HepG2 (cell line): ENCODE measurements around the gene TLN1. TPM values are rescaled to one million over a fixed set of nuclear protein-coding genes. Genes with fewer than 3 reads are reported as not detected.

ENCODE experiments used
- AKAP8 ChIP-seq: sonication (generic); formaldehyde crosslinking; IDR thresholded peaks from 2 replicates; pipeline ENCODE4 v1.5.1; 2020; ENCODE audit warnings: mild to moderate bottlenecking, missing genetic modification reagents
- CREM ChIP-seq, 2 experiments: sonication (generic) in 1 of 2; formaldehyde crosslinking in 1 of 2; IDR thresholded peaks; 2 replicates each; pipeline versions ENCODE4 v1.4.0 to v1.6.1; 2016 to 2020; ENCODE audit warnings: antibody characterized with exemption in 1 of 2, mild to moderate bottlenecking in 1 of 2, missing genetic modification reagents in 1 of 2
- MAFF ChIP-seq: IDR thresholded peaks from 2 replicates; pipeline ENCODE4 v1.6.1; 2011; ENCODE audit warnings: low read depth, low read length, improper control_type of control experiment
- MTA1 ChIP-seq: sonication (generic); formaldehyde crosslinking; IDR thresholded peaks from 2 replicates; pipeline ENCODE4 v1.4.0; 2020; ENCODE audit warnings: missing genetic modification reagents, mild to moderate bottlenecking, borderline replicate concordance
- NFYB ChIP-seq: sonication (generic); formaldehyde crosslinking; IDR thresholded peaks from 2 replicates; pipeline ENCODE4 v1.4.0; 2020; ENCODE audit warnings: missing genetic modification reagents
- SMARCE1 ChIP-seq: fragments of 450-650 bp; IDR thresholded peaks from 2 replicates; pipeline ENCODE4 v1.6.1; 2017; ENCODE audit warnings: borderline replicate concordance
- TCF7L2 ChIP-seq: IDR thresholded peaks from 2 replicates; pipeline ENCODE4 v1.6.1; 2011; ENCODE audit warnings: mild to moderate bottlenecking, low read depth, low read length, moderate library complexity
- THRA ChIP-seq: sonication (generic); formaldehyde crosslinking; IDR thresholded peaks from 2 replicates; pipeline ENCODE4 v1.4.0; 2020; ENCODE audit warnings: missing genetic modification reagents, borderline replicate concordance
- ZFP1 ChIP-seq: IDR thresholded peaks from 2 replicates; pipeline ENCODE4 v1.6.1; 2016
- ZFP91 ChIP-seq: sonication (generic); formaldehyde crosslinking; IDR thresholded peaks from 2 replicates; pipeline ENCODE4 v1.9.0; 2022; ENCODE audit warnings: missing genetic modification reagents, mild to moderate bottlenecking, borderline replicate concordance
- ZNF441 ChIP-seq: sonication (generic); formaldehyde crosslinking; IDR thresholded peaks from 2 replicates; pipeline ENCODE4 v1.7.0; 2021; ENCODE audit warnings: missing genetic modification reagents, borderline replicate concordance
- ZNF563 ChIP-seq: sonication (generic); formaldehyde crosslinking; IDR thresholded peaks from 2 replicates; pipeline ENCODE4 v1.8.0; 2022; ENCODE audit warnings: mild to moderate bottlenecking, moderate library complexity, missing genetic modification reagents
- ZNF605 ChIP-seq: sonication (generic); formaldehyde crosslinking; IDR thresholded peaks from 2 replicates; pipeline ENCODE4 v1.8.0; 2022; ENCODE audit warnings: mild to moderate bottlenecking, missing genetic modification reagents
- ZNF737 ChIP-seq: sonication (generic); formaldehyde crosslinking; IDR thresholded peaks from 2 replicates; pipeline ENCODE4 v1.5.0; 2020; ENCODE audit warnings: missing genetic modification reagents, mild to moderate bottlenecking, borderline replicate concordance
- ZNF784 ChIP-seq: sonication (generic); formaldehyde crosslinking; IDR thresholded peaks from 2 replicates; pipeline ENCODE4 v1.5.1; 2020; ENCODE audit warnings: missing genetic modification reagents, mild to moderate bottlenecking, borderline replicate concordance
- ZNF792 ChIP-seq: IDR thresholded peaks from 2 replicates; pipeline ENCODE4 v1.6.1; 2016
- polyA plus RNA-seq, 8 experiments: library from polyadenylated mRNA; depleted of rRNA in 3 of 8; stranded (reverse) in 7 of 8; unstranded in 1 of 8; fragments of >200 nt; fragmentation: Illumina TruSeq in 4 of 8; extraction: Trizol in 4 of 8; gene quantifications; 2 replicates each; pipeline versions ENCODE4 v1.2.1 to v1.2.3, GENCODE V29; 2011 to 2016; ENCODE audit warnings: low read depth in 4 of 8, missing spikeins in 1 of 8, mixed read lengths in 1 of 8; ENCODE audit not compliant: insufficient read depth in 1 of 8
- total RNA-seq, 5 experiments: library from RNA; depleted of rRNA; stranded (reverse); fragments of >200 nt; fragmentation: Illumina TruSeq; extraction: Trizol; gene quantifications; 2 replicates each; pipeline ENCODE4 v1.2.3, GENCODE V29; 2016; ENCODE audit warnings: low read depth in 1 of 5
- TF ChIP-seq, protein P1 (sequence below): sonication (generic); formaldehyde crosslinking; IDR thresholded peaks from 2 replicates; pipeline ENCODE4 v1.4.0; 2020; ENCODE audit warnings: mild to moderate bottlenecking, low read depth, missing genetic modification reagents
- TF ChIP-seq, protein P2 (sequence below): sonication (generic); formaldehyde crosslinking; IDR thresholded peaks from 2 replicates; pipeline ENCODE4 v1.4.0; 2020; ENCODE audit warnings: mild to moderate bottlenecking, missing genetic modification reagents
- TF ChIP-seq, protein P3 (sequence below): sonication (generic); formaldehyde crosslinking; IDR thresholded peaks from 2 replicates; pipeline ENCODE4 v1.5.0; 2020; ENCODE audit warnings: missing genetic modification reagents, mild to moderate bottlenecking, borderline replicate concordance

TLN1 gene
- total and polyA plus RNA-seq, 2 of the 13 experiments (the other 11 are each of a cell fraction or from before 2014, with no cell fraction given) = 35.2 to 51.8 TPM

GRCh38 chr9:35664531-35665470 lies 67.2 kb downstream of the TLN1 start, which contains the start of gene ARHGEF39 (continued):
- TF ChIP-seq AKAP8 (CRISPR knock-in tag) = 0 out of 2 replicates have a peak, but pooled peaks have one; percentile 56
- TF ChIP-seq ZNF441 (CRISPR knock-in tag) = no peak
- TF ChIP-seq NFYB = peak; percentile 19
- no peak for TF ChIP-seq ZNF737 (CRISPR knock-in tag)
- TF ChIP-seq ZNF563 = no peak
- peak; percentile 74; the same call in 1 of the 2 replicates for TF ChIP-seq MTA1
- TF ChIP-seq ZFP1 (CRISPR knock-in tag) = no peak
- TF ChIP-seq, protein P1, sequence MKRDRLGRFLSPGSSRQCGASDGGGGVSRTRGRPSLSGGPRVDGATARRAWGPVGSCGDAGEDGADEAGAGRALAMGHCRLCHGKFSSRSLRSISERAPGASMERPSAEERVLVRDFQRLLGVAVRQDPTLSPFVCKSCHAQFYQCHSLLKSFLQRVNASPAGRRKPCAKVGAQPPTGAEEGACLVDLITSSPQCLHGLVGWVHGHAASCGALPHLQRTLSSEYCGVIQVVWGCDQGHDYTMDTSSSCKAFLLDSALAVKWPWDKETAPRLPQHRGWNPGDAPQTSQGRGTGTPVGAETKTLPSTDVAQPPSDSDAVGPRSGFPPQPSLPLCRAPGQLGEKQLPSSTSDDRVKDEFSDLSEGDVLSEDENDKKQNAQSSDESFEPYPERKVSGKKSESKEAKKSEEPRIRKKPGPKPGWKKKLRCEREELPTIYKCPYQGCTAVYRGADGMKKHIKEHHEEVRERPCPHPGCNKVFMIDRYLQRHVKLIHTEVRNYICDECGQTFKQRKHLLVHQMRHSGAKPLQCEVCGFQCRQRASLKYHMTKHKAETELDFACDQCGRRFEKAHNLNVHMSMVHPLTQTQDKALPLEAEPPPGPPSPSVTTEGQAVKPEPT (CRISPR knock-in tag) = no peak
- peak; percentile 94 for TF ChIP-seq ZFP91 (CRISPR knock-in tag)
- TF ChIP-seq THRA (CRISPR knock-in tag) = peak; percentile 56
- TF ChIP-seq, protein P2, sequence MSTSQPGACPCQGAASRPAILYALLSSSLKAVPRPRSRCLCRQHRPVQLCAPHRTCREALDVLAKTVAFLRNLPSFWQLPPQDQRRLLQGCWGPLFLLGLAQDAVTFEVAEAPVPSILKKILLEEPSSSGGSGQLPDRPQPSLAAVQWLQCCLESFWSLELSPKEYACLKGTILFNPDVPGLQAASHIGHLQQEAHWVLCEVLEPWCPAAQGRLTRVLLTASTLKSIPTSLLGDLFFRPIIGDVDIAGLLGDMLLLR (CRISPR knock-in tag) = no peak
- no peak for TF ChIP-seq SMARCE1
- peak; percentile 85 for TF ChIP-seq ZNF784 (CRISPR knock-in tag)
- no peak for TF ChIP-seq MAFF
- no peak for TF ChIP-seq TCF7L2
- TF ChIP-seq, protein P3, sequence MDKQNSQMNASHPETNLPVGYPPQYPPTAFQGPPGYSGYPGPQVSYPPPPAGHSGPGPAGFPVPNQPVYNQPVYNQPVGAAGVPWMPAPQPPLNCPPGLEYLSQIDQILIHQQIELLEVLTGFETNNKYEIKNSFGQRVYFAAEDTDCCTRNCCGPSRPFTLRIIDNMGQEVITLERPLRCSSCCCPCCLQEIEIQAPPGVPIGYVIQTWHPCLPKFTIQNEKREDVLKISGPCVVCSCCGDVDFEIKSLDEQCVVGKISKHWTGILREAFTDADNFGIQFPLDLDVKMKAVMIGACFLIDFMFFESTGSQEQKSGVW (CRISPR knock-in tag) = no peak
- TF ChIP-seq CREM (IDR thresholded peaks at IDR 0.05) = no peak
- no peak for TF ChIP-seq CREM (CRISPR knock-in tag; IDR thresholded peaks at IDR 0.05)
- peak; percentile 78 for TF ChIP-seq ZNF792 (CRISPR knock-in tag)
- TF ChIP-seq ZNF605 = peak; percentile 83
